HG02763 (cell line): ENCODE results near the gene UQCR11.

Experiments
- ATAC-seq: cut with Tn5 transposase; IDR thresholded peaks from one replicate; pipeline ENCODE4 v1.9.1; 2021; ENCODE audit warnings: mild to moderate bottlenecking, moderate library complexity; ENCODE audit not compliant: unreplicated experiment

UQCR11 gene

GRCh38 chr19:1572795-1573194 is 32.5 kb downstream of the UQCR11 start:
- no peak for ATAC-seq

DNA sequence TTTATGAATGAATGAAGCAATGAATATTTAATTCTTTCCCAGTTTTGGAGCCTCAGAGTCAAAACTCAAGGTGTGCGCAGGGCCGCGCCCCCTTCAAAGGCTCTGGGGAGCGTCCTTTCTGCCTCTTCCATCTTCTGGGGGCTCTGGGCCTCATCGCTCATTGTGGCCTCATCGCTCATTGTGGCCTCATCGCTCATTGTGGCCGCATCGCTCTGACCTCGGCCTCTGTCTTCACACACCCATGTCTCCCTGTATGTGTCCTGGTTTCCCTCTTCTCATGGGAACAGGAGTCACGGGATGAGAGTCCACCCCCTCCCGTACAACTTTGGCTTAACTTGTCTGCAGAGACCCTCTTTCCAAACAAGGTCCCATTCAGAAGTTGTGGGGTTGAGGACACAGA is 33.9 kb downstream of the UQCR11 start:
- ATAC-seq: no peak

DNA sequence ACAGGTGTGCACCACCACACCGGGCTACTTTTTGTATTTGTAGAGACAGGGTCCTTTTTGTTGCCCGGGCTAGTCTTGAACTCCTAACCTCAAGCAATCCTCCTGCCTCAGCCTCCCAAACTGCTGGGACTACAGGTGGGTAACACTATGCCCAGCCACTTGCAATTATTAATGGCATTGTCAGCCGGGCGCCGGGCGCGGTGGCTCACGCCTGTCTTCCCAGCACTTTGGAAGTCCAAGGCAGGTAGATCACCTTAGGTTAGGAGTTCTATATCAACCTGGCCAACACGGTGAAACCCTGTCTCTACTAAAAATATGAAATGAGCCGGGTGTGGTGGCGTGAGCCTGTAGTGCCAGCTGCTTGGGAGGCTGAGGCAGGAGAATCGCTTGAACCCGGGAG is 34.4 kb downstream of the UQCR11 start:
- ATAC-seq: no peak

- ATAC-seq: no peak
Measured at GRCh38 chr19:1569997-1570396, 35.3 kb downstream of the UQCR11 start.

DNA sequence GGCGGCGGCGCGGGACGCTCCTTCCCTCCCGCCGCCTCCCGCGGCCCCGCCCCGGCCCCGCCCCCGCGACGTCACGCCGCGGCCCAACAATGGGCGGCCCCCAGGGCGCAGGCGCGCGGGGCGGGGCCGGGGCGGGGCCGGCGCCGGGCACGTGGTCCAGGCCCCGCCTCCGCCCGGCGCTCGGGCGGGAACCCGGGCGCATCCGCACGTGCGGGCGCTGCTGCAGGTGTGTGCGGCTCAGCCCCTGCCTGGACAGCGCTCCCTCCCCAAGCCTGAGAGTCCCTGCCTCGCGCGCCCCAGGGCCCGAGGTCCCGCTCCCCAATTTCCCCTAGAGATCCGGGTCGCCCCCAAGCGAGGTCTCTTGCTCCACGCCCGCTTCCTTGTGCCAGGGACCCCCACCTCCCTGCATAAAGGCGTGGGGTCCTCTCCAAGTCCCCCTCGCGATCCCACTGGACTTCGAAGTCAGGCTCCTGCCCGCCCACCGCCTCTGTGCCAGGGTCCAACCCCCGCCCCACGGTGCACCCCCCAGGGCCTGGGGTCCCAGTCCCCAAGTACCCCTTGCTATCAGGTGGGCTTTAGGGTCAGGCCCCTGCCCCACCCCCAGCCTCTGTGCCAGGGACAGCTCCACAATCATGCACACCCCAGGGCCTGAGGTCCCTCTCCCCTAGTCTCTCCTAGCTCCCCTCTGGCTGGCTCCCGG is 36.8 kb downstream of the UQCR11 start, which contains the start of gene MEX3D:
Gene MEX3D (minus strand): TSS at position 6 of the 700 bp plus-strand sequence. CDS start 267 bp downstream, outside the sequence.
- peak; percentile 63 for ATAC-seq

DNA sequence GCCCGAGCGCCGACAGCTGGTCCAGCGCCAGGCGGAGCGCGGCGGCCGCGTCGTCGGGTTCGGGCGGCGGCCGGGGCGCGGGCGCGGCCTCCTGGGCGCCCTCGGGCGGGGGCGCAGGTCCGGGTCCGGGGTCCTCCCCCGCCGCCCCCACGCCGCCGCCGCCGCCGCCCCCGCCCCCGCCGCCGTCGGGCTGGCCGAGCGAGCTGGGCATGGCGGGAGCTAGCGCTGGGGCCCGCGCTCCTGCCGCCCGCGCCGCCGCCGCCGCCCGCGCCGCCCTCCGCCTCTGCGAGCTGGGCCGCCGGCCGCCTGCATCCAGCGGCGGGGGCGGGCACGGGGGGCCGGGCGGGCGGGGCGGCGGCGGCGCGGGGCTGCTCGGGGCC is 37.4 kb downstream of the UQCR11 start:
- no peak for ATAC-seq

DNA sequence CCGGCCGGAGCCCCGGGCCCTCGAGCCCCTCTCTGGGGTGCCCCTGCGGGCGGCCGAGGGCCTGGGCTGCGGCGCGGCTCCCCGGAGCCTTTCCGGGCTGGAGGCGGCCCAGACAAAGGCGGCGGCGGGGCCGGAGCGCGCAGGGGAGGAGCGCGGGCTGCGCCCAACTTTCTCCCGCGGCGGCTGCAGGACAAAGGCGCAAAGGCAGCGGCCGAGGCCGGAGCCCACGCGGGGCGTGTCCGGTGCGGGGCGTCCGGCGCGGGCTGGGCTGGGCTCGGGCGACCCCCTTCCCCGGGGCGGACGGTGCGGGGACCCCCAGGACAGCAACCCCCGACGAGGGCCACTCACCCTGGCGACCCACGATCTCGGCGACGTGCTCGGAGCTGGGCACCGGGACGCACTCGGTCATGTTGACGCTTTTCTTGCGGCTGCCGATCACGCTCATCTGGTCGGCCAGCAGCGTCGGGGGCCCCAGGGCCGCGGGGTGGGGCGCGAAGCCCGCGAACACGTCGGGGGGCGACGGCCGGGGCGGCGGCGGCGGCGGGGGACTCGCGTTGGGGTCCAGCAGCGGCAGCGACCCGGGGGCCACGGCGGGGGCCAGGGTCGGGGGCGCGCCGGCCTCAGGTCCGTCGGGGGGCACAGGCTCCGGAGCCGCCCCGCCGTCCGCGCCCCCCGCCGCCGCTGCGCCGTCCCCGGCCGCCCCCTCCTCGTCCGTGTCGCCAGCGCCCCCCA is 38.0 kb downstream of the UQCR11 start:
- no peak for ATAC-seq

GRCh38 chr19:1566392-1567115 is 38.7 kb downstream of the UQCR11 start:
- no peak for ATAC-seq

GRCh38 chr19:1563251-1563650 is 42.0 kb downstream of the UQCR11 start:
- no peak for ATAC-seq

- no peak for ATAC-seq
Measured at GRCh38 chr19:1561236-1561842, 43.9 kb downstream of the UQCR11 start.

GRCh38 chr19:1560286-1560882 is 44.9 kb downstream of the UQCR11 start:
- ATAC-seq: no peak

DNA sequence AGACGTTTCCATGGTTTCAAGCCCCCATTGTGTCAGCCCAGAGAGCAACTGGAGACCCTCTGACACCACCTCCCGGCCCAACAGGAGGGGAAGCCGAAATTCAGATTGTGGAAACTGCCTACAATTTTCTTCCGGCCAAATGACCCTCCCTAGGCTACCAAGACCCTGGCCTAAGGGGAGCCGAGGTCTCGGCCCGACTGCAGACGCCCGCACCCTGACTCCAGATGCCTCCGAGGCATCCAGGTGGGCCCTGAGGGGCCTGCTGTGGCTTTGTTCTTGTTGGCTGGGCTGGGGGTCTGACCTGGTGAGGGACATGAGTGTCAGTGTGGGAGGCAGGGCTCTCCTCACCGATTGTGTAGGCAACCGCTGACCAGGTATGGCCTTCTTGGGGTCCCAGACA is 46.7 kb downstream of the UQCR11 start:
- no peak for ATAC-seq

- no peak for ATAC-seq
Measured at GRCh38 chr19:1556390-1557070, 48.7 kb downstream of the UQCR11 start.

DNA sequence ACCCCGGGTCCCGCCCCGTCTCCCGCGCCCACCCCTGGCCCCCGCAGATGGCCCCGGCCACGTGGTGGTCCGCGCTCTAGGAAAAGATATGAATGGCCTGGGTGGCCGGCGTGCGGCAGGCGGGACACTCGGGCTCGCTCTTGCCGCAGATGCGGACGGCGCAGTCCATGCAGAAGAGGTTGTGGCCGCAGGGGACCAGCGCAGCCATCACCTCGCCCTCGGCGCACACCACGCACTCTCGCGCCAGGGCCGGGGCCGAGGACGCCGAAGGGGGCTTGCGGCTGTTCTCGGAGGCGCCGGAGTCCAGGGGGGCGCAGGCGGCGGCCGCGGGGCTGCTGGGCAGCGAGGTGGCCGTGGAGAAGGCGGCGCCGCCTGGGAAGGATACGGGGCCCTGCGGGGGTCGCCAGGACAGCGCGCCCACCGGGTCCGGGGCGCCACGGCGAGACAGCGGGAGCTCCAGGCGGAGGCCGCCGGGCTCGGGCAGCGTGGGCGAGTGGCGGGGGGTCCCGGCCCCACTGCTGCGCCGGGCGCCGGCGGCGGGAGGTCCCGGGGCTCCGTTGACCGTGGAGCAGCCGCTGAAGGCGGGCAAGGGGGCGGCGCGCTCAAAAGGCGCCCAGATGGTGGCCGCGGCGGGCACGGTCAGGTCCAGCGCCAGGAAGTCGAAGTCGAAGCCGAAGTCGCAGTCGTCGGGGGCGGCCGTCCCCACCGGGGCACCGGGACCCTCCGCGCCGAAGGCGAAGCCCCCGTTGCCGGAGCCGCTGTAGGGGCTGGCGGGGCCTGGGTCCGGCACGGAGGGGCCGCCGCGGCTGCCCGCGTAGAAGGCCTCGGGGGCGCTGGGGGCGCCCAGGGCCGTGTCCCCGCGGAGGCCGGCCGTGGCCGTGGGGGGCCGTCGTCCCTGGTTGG is 49.5 kb downstream of the UQCR11 start:
- no peak for ATAC-seq

DNA sequence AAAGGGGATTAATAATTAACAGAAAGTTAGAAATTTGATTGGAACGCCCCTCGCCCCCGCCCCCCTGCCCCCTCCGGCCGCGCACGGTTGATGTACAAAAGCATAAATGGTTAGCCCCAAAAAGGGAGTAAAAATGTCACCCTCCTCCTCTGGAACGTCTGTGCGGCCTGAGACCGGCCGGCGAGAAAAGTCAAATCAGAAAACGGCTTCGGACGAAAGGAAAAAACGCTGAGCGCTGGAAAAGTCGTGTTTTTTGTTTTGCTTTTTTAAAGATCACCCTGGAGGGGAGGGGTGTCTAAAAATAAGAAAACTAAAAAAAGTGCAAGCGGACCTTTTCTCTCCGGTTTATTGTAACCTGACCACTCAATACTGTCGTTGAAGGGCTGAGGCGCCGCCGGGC is 50.3 kb downstream of the UQCR11 start:
- no peak for ATAC-seq

- no peak for ATAC-seq
Measured at GRCh38 chr19:1553415-1553814, 51.8 kb downstream of the UQCR11 start.

- ATAC-seq: no peak
Measured at GRCh38 chr19:1551068-1552040, 53.9 kb downstream of the UQCR11 start.

DNA sequence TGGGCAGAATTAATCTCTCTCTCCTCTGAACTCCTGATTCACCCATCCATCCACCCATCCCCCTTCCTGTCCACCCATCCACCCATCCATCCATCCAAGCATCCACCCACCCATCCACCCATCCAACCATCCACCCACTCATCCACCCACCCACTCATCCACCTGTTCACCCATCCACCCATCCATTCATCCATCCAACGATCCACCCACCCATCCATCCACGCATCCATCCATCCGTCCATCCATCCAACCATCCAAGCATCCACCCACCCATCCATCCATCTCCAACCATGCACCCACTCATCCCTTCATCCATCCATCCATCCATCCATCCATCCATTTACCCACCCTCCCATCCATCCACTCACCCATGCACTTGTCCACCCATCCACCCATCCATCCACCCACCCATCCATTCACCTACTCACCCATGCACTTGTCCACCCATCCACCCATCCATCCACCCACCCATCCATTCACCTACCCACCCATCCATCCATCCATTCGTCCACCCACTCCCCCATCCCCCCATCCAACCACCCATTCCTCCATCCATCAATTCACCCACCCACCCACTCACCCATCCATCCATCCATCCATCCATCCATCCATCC is 55.8 kb downstream of the UQCR11 start:
- no peak for ATAC-seq
